AG10803 (cell line): Measurements from ENCODE around the gene APH1B.

Experiments
- DNase-seq: peaks from one replicate; pipeline ENCODE4 v3.0.0; 2010; ENCODE audit warnings: low read depth
- H3K4me3 ChIP-seq: 2 replicates; pipeline ENCODE4 v1.5.1; 2011; ENCODE audit warnings: mild to moderate bottlenecking, low read length, control low read depth
- TF ChIP-seq, protein P1 (sequence below): conservative IDR thresholded peaks from 2 replicates; pipeline ENCODE4 v1.5.1; 2011; ENCODE audit warnings: mild to moderate bottlenecking, low read length, control low read depth, inconsistent platforms

Gene APH1B

DNA sequence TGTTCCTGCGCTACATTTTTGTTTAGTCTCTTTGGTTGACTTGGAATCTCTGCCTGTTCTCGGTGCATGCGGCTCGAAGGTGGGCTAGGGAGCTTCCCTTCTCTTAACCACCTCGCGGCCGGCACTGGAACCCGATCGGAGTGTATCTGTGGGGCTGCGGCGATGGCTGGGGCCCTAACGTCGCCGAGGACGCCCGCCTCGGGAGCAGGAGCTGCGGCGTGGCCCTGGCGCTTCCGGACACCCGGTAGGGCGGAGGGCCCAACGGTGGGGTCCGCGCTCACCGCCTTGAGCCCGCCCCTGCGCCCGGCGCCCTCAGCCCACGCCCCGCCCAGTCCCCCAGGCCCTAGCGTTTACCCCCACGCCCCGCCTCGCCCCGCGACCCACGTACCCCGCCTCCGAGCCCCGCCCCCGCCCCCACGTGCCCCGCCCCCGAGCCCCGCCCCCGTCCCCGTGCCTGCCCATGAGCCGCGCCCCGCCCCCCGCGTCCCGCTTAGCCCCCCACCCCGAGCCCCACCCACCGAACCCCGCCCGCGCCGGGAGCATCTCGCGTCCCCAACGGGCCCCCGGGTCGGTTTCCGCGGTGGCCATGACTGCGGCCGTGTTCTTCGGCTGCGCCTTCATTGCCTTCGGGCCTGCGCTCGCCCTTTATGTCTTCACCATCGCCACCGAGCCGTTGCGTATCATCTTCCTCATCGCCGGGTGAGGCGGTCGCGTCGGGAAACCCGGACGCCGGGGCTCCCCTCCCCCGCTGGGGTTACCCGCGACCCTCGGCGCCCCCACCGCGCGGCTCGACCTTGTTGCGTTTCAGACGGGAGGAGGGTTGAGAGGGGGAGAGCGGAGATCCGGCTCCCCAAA is at the start of gene APH1B:
TSS of gene APH1B (plus strand) at position 568 of the 855 bp plus-strand sequence. CDS start at position 587, 19 bp downstream.
- TF ChIP-seq, protein P1, sequence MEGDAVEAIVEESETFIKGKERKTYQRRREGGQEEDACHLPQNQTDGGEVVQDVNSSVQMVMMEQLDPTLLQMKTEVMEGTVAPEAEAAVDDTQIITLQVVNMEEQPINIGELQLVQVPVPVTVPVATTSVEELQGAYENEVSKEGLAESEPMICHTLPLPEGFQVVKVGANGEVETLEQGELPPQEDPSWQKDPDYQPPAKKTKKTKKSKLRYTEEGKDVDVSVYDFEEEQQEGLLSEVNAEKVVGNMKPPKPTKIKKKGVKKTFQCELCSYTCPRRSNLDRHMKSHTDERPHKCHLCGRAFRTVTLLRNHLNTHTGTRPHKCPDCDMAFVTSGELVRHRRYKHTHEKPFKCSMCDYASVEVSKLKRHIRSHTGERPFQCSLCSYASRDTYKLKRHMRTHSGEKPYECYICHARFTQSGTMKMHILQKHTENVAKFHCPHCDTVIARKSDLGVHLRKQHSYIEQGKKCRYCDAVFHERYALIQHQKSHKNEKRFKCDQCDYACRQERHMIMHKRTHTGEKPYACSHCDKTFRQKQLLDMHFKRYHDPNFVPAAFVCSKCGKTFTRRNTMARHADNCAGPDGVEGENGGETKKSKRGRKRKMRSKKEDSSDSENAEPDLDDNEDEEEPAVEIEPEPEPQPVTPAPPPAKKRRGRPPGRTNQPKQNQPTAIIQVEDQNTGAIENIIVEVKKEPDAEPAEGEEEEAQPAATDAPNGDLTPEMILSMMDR, result peak; percentile 24
- peak; percentile 66 for DNase-seq
- H3K4me3 ChIP-seq, result peak within 1 kb of the TSS; percentile 83

- H3K4me3 ChIP-seq, result no peak overlapping the region
- TF ChIP-seq, protein P1, result no peak
- DNase-seq, result no peak
Observed at GRCh38 chr15:63227689-63228088, 49.7 kb upstream of the APH1B start.

DNA sequence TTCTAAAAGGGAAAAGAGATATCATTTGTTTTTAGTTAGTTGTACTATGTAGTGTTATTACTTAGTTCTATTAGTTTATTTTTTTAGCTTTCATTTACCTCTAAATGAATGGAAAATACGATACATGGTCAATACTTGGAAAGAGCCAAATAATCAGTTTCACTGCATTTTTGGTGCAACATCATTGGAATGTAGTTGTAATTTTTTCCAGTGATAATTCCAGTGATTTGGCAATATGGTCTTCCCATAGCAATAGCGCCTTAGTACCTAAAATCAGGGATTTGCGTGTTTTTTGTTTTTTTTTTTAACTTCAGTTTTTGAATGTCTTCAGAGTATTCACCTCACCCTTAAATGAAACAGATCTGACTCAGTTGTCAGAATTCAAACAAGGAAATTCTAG is 46.2 kb upstream of the APH1B start:
- no peak overlapping the region for H3K4me3 ChIP-seq
- TF ChIP-seq, protein P1, result no peak
- no peak for DNase-seq

GRCh38 chr15:63231706-63232105 is 45.7 kb upstream of the APH1B start:
- DNase-seq, result peak; percentile 55
- no peak overlapping the region for H3K4me3 ChIP-seq
- TF ChIP-seq, protein P1, result no peak

DNA sequence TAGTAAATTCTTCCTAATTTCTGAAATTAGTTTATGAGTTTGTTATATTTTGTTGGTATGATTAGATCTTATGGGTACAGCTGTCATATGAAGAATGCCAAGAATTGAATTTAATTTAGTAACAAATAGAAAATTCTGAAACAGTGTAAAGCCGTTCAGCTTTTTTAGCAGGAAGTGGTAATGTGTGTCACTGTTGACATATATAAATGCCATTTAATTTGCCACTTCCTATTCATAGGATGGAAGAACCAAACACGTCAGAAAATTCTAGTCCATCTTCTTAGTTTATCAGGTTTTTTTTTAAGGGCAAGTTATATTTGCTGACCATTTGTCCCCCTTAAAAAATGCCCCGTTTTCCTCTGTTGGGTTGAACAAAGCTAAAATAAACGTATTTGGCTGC is 45.0 kb upstream of the APH1B start:
- TF ChIP-seq, protein P1, result no peak
- H3K4me3 ChIP-seq, result no peak overlapping the region
- no peak for DNase-seq

GRCh38 chr15:63232943-63233342 is 44.5 kb upstream of the APH1B start:
- TF ChIP-seq, protein P1, result no peak
- peak; percentile 40 for DNase-seq

More at GRCh38 chr15:63232943-63233342, 44.5 kb upstream of the APH1B start:
- no peak overlapping the region for H3K4me3 ChIP-seq
